ENCODE data around the gene PPP2R3B.
"Not testable (repeated sequence)": the region's sequence is repeated elsewhere in the genome, so short reads cannot be mapped to it uniquely, and the experiment has no call there.

Gene PPP2R3B

GRCh38 chrX:333611-334311, 52.9 kb downstream of the PPP2R3B start:
- H3K27ac ChIP-seq, result no peak overlapping the region
- TF ChIP-seq CTCF (IDR thresholded peaks at IDR 0.05), result no peak
- TF ChIP-seq ZFX (IDR thresholded peaks at IDR 0.05; ENCODE audit: borderline replicate concordance), result no peak

- no peak overlapping the region for H3K27ac ChIP-seq
- TF ChIP-seq ZFX (IDR thresholded peaks at IDR 0.05; ENCODE audit: borderline replicate concordance) (no peak), CTCF (IDR thresholded peaks at IDR 0.05) (no peak)
These were observed 53.6 kb downstream of the PPP2R3B start for GRCh38 chrX:332916-333610.

GRCh38 chrX:332496-332860, 54.2 kb downstream of the PPP2R3B start:
- TF ChIP-seq CTCF (IDR thresholded peaks at IDR 0.05) (no peak), ZFX (IDR thresholded peaks at IDR 0.05; ENCODE audit: borderline replicate concordance) (no peak)

GRCh38 chrX:331825-332495, 54.7 kb downstream of the PPP2R3B start:
- no peak overlapping the region for H3K27ac ChIP-seq
- TF ChIP-seq CTCF (IDR thresholded peaks at IDR 0.05), result no peak
- no peak for TF ChIP-seq ZFX (IDR thresholded peaks at IDR 0.05; ENCODE audit: borderline replicate concordance)

More at GRCh38 chrX:332496-332860, 54.2 kb downstream of the PPP2R3B start:
- no peak overlapping the region for H3K27ac ChIP-seq

GRCh38 chrX:331151-331824, 55.4 kb downstream of the PPP2R3B start:
- H3K27ac ChIP-seq, result no peak overlapping the region
- TF ChIP-seq ZFX (IDR thresholded peaks at IDR 0.05; ENCODE audit: borderline replicate concordance), result no peak
- TF ChIP-seq CTCF (IDR thresholded peaks at IDR 0.05), result no peak

GRCh38 chrX:330726-331150, 56.0 kb downstream of the PPP2R3B start:
- TF ChIP-seq ZFX (IDR thresholded peaks at IDR 0.05; ENCODE audit: borderline replicate concordance) (no peak), CTCF (IDR thresholded peaks at IDR 0.05) (no peak)

GRCh38 chrX:330141-330725, 56.5 kb downstream of the PPP2R3B start:
- not testable (repeated sequence) for H3K27ac ChIP-seq

More at GRCh38 chrX:330726-331150, 56.0 kb downstream of the PPP2R3B start:
- H3K27ac ChIP-seq, result no peak overlapping the region

Measured in 22Rv1 (cell line).